H1 (cell line): Measurements from ENCODE around the gene BRAT1. TPM values are rescaled to one million over a fixed set of nuclear protein-coding genes. Genes with fewer than 3 reads are reported as not detected.

ENCODE experiments used
- CTCF ChIA-PET: fragments of 300-600 bp; sonication (Branson Sonifier 250); formaldehyde crosslinking; loops from one replicate; lab custom pipeline; 2021; ENCODE audit not compliant: partially characterized antibody; lab: Charles Lee
- POLR2A ChIA-PET: fragments of 300-600 bp; sonication (Branson Sonifier 250); formaldehyde crosslinking; loops from one replicate; lab custom pipeline; 2021; ENCODE audit warnings: inconsistent platforms; ENCODE audit not compliant: partially characterized antibody; lab: Charles Lee
- DNase-seq, 2 experiments: peaks; one replicate each; pipeline versions ENCODE4 v3.0.0 to v3.0.0-alpha.2; 2010 to 2022; ENCODE audit warnings: low spot score in 2 of 2, low read depth in 1 of 2, mixed read lengths in 1 of 2
- FAIRE-seq: peaks from 2 replicates; lab custom pipeline; 2011; peaks lifted over from hg19 to GRCh38; lab: Jason Lieb, UNC
- H2AFZ ChIP-seq: 2 replicates; pipeline ENCODE4 v1.8.1; 2012; ENCODE audit warnings: low read length, inconsistent platforms
- H2AK5ac ChIP-seq: 2 replicates; pipeline ENCODE4 v1.6.1; 2013; ENCODE audit warnings: low read depth, low read length
- H2BK120ac ChIP-seq: replicated peaks from 2 replicates; pipeline ENCODE3; 2013; ENCODE audit warnings: low read depth, low read length, inconsistent platforms
- H2BK12ac ChIP-seq: 2 replicates; pipeline ENCODE4 v1.6.1; 2013; ENCODE audit warnings: low read depth, low read length
- H2BK15ac ChIP-seq: 2 replicates; pipeline ENCODE4 v1.6.1; 2013; ENCODE audit warnings: low read length
- H2BK20ac ChIP-seq: 2 replicates; pipeline ENCODE4 v1.6.1; 2013; ENCODE audit warnings: low read length
- H2BK5ac ChIP-seq: 2 replicates; pipeline ENCODE4 v1.6.1; 2013; ENCODE audit warnings: low read depth, low read length
- H3K14ac ChIP-seq: 2 replicates; pipeline ENCODE4 v1.6.1; 2013; ENCODE audit warnings: inconsistent platforms; ENCODE audit not compliant: insufficient read length
- H3K18ac ChIP-seq: 2 replicates; pipeline ENCODE4 v1.6.1; 2013; ENCODE audit warnings: low read length; ENCODE audit errors: extremely low read depth
- H3K23ac ChIP-seq: 2 replicates; pipeline ENCODE4 v1.6.1; 2013; ENCODE audit warnings: inconsistent platforms; ENCODE audit not compliant: insufficient read length
- H3K23me2 ChIP-seq: 2 replicates; pipeline ENCODE4 v1.6.1; 2013; ENCODE audit warnings: low read depth, low read length
- H3K27ac ChIP-seq: 2 replicates; pipeline ENCODE4 v1.6.1; 2011; ENCODE audit warnings: low read depth, low read length, inconsistent platforms
- H3K27me3 ChIP-seq, 4 experiments: replicated peaks in 1 of 4; 1 replicate in 1 of 4; 2 replicates in 3 of 4; pipeline versions ENCODE4 v1.6.1 to v1.8.1; 2011 to 2013; ENCODE audit warnings: low read length in 3 of 4, mild to moderate bottlenecking in 3 of 4, inconsistent platforms in 2 of 4, mixed read lengths in 2 of 4, moderate library complexity in 1 of 4; ENCODE audit not compliant: control insufficient read depth in 3 of 4, insufficient read depth in 3 of 4; ENCODE audit errors: extremely low read depth in 1 of 4
- H3K36me3 ChIP-seq, 4 experiments: 2 replicates each; pipeline versions ENCODE4 v1.6.1 to v1.8.1; 2011 to 2013; ENCODE audit warnings: mild to moderate bottlenecking in 4 of 4, low read length in 3 of 4, moderate library complexity in 2 of 4, control low read depth in 1 of 4, inconsistent platforms in 1 of 4; ENCODE audit not compliant: insufficient read depth in 4 of 4, control insufficient read depth in 2 of 4
- H3K4ac ChIP-seq: replicated peaks from 2 replicates; pipeline ENCODE3; 2013; ENCODE audit warnings: low read length, low read depth, mixed read lengths, inconsistent platforms; ENCODE audit not compliant: insufficient read length
- H3K4me1 ChIP-seq, 4 experiments: replicated peaks in 1 of 4; 1 replicate in 1 of 4; 2 replicates in 3 of 4; pipeline versions ENCODE4 v1.6.1 to v1.8.1; 2011 to 2013; ENCODE audit warnings: low read length in 3 of 4, inconsistent platforms in 2 of 4, mixed read lengths in 1 of 4; ENCODE audit not compliant: insufficient read depth in 4 of 4, control insufficient read depth in 3 of 4
- H3K4me2 ChIP-seq, 2 experiments: 2 replicates each; pipeline versions ENCODE4 v1.6.1 to v1.8.1; 2011 to 2013; ENCODE audit warnings: low read depth in 2 of 2, low read length in 2 of 2, control low read depth in 1 of 2, inconsistent platforms in 1 of 2, mild to moderate bottlenecking in 1 of 2; ENCODE audit not compliant: insufficient read depth in 1 of 2
- H3K4me3 ChIP-seq, 4 experiments: fragments of 200-600, 300-600 bp in 1 of 4; sonication (generic), shearing (Covaris generic), sonication (Bioruptor Twin) in 1 of 4; 2 replicates each; pipeline versions ENCODE4 v1.5.1 to v1.8.1; 2011 to 2016; ENCODE audit warnings: low read length in 4 of 4, low read depth in 3 of 4, control low read depth in 2 of 4, inconsistent platforms in 2 of 4, mild to moderate bottlenecking in 2 of 4, mixed read lengths in 1 of 4, moderate library complexity in 1 of 4; ENCODE audit not compliant: insufficient read depth in 2 of 4; ENCODE audit errors: extremely low read depth in 1 of 4
- H3K56ac ChIP-seq: replicated peaks from 2 replicates; pipeline ENCODE3; 2013; ENCODE audit warnings: low read depth, mild to moderate bottlenecking, mixed read lengths, low read length, inconsistent platforms; ENCODE audit not compliant: insufficient read length
- H3K79me1 ChIP-seq: 2 replicates; pipeline ENCODE4 v1.6.1; 2013; ENCODE audit warnings: low read depth, low read length, control low read depth
- H3K79me2 ChIP-seq, 2 experiments: 2 replicates each; pipeline versions ENCODE4 v1.6.1 to v1.8.1; 2012 to 2013; ENCODE audit warnings: low read length in 2 of 2, mild to moderate bottlenecking in 2 of 2, inconsistent platforms in 1 of 2; ENCODE audit not compliant: insufficient read depth in 2 of 2, control insufficient read depth in 1 of 2
- H3K9ac ChIP-seq, 4 experiments: replicated peaks in 1 of 4; 1 replicate in 1 of 4; 2 replicates in 3 of 4; pipeline versions ENCODE4 v1.6.1 to v1.8.1; 2011 to 2013; ENCODE audit warnings: low read depth in 3 of 4, low read length in 3 of 4, control low read depth in 2 of 4, mild to moderate bottlenecking in 2 of 4, moderate library complexity in 2 of 4, inconsistent platforms in 1 of 4; ENCODE audit errors: extremely low read depth in 1 of 4
- H3K9me3 ChIP-seq, 2 experiments: 2 replicates each; pipeline versions ENCODE4 v1.6.1 to v1.8.1; 2012 to 2013; ENCODE audit warnings: mild to moderate bottlenecking in 2 of 2, moderate library complexity in 2 of 2, control low read depth in 1 of 2, inconsistent platforms in 1 of 2, low read depth in 1 of 2, low read length in 1 of 2, mixed read lengths in 1 of 2; ENCODE audit not compliant: insufficient read depth in 2 of 2
- H4K20me1 ChIP-seq, 2 experiments: replicated peaks in 1 of 2; 2 replicates each; pipeline versions ENCODE3 to v1.8.1; 2011 to 2013; ENCODE audit warnings: inconsistent platforms in 2 of 2, low read length in 2 of 2, mild to moderate bottlenecking in 1 of 2; ENCODE audit not compliant: insufficient read depth in 2 of 2, control insufficient read depth in 1 of 2
- H4K5ac ChIP-seq: 2 replicates; pipeline ENCODE4 v1.6.1; 2013; ENCODE audit warnings: low read length, low read depth, mixed read lengths, inconsistent platforms; ENCODE audit not compliant: insufficient read length
- H4K8ac ChIP-seq: 2 replicates; pipeline ENCODE4 v1.8.0; 2013; ENCODE audit warnings: mild to moderate bottlenecking, moderate library complexity, low read length, inconsistent platforms; ENCODE audit not compliant: insufficient read depth; ENCODE audit errors: extremely low read depth
- H4K91ac ChIP-seq: replicated peaks from 2 replicates; pipeline ENCODE3; 2013; ENCODE audit warnings: low read length, mixed read lengths, inconsistent platforms; ENCODE audit not compliant: insufficient read length
- CTBP2 ChIP-seq: IDR thresholded peaks from 2 replicates; pipeline ENCODE4 v1.7.0; 2011; ENCODE audit warnings: borderline replicate concordance, mild to moderate bottlenecking, moderate library complexity, mixed read lengths, low read length; ENCODE audit not compliant: insufficient read depth, insufficient read length
- EGR1 ChIP-seq: IDR thresholded peaks from 2 replicates; pipeline ENCODE4 v1.6.1; 2011; ENCODE audit warnings: low read depth, low read length, borderline replicate concordance
- EZH2 ChIP-seq: fragments of 200-600 bp; sonication (generic); IDR thresholded peaks from 2 replicates; pipeline ENCODE4 v1.7.1; 2012; ENCODE audit warnings: low read depth, mild to moderate bottlenecking, moderate library complexity, low read length, inconsistent platforms; ENCODE audit not compliant: severe bottlenecking
- JUN ChIP-seq: IDR thresholded peaks from 2 replicates; pipeline ENCODE4 v1.6.1; 2011; ENCODE audit warnings: low read depth, mild to moderate bottlenecking, improper control_type of control experiment, low read length
- JUND ChIP-seq: IDR thresholded peaks from 2 replicates; pipeline ENCODE4 v1.6.1; 2011; ENCODE audit warnings: mild to moderate bottlenecking, improper control_type of control experiment, low read length
- RAD21 ChIP-seq, 2 experiments: IDR thresholded peaks in 1 of 2; conservative IDR thresholded peaks in 1 of 2; 2 replicates each; pipeline ENCODE4 v1.6.1; 2011; ENCODE audit warnings: low read depth in 2 of 2, low read length in 2 of 2, improper control_type of control experiment in 1 of 2, inconsistent platforms in 1 of 2, mild to moderate bottlenecking in 1 of 2, moderate library complexity in 1 of 2
- SIN3A ChIP-seq, 2 experiments: IDR thresholded peaks in 1 of 2; conservative IDR thresholded peaks in 1 of 2; 2 replicates each; pipeline ENCODE4 v1.6.1; 2011 to 2012; ENCODE audit warnings: low read length in 2 of 2, improper control_type of control experiment in 1 of 2, low read depth in 1 of 2, mild to moderate bottlenecking in 1 of 2
- TAF7 ChIP-seq: optimal IDR thresholded peaks from 2 replicates; pipeline ENCODE3; 2011; ENCODE audit warnings: low read depth, mild to moderate bottlenecking, inconsistent platforms, low read length, moderate library complexity, borderline replicate concordance
- WGBS, 2 experiments: shearing (Covaris generic) in 1 of 2; methylation state at CpG; one replicate each; pipeline versions ENCODE4 v1.1.6 to v1.1.7; 2013 to 2015; ENCODE audit warnings: low lambda C conversion rate in 2 of 2, mixed read lengths in 2 of 2, inconsistent platforms in 1 of 2, low coverage in 1 of 2, missing lambda C conversion rate in 1 of 2; ENCODE audit not compliant: insufficient replicate concordance in 2 of 2, insufficient coverage in 1 of 2, insufficient read length in 1 of 2; ENCODE audit errors: extremely low coverage in 1 of 2, missing lambda C conversion rate in 1 of 2; 5-methylcytosine and 5-hydroxymethylcytosine counted together
- polyA plus RNA-seq, 7 experiments: library from polyadenylated mRNA; depleted of rRNA in 3 of 7; stranded (reverse) in 5 of 7; unstranded in 2 of 7; fragments of >200 nt in 5 of 7; fragments of 200-250 nt in 2 of 7; gene quantifications; 1 replicate in 5 of 7; 2 replicates in 1 of 7; 4 replicates in 1 of 7; pipeline versions ENCODE4 v1.2.1 to v1.2.3, GENCODE V29; 2011 to 2013; ENCODE audit warnings: missing spikeins in 2 of 7, mixed read lengths in 2 of 7
- total RNA-seq: library from RNA; stranded (reverse); fragmentation: NEBNext Ultra II Directional; extraction: Animal tissue kit (Norgen Biotek cat#: 25700); gene quantifications from 2 replicates; pipeline ENCODE4 v1.2.1, GENCODE V29; 2021
- TF ChIP-seq, protein P1 (sequence below): IDR thresholded peaks from 2 replicates; pipeline ENCODE4 v1.6.1; 2012; ENCODE audit warnings: inconsistent platforms
- TF ChIP-seq, protein P2 (sequence below): IDR thresholded peaks from 2 replicates; pipeline ENCODE4 v1.6.1; 2012; ENCODE audit warnings: low read length, inconsistent platforms

Gene BRAT1
- total and polyA plus RNA-seq, 2 of the 8 experiments (the other 6 are each of a cell fraction or from before 2014, with no cell fraction given): 36.8 to 42.3 TPM

DNA sequence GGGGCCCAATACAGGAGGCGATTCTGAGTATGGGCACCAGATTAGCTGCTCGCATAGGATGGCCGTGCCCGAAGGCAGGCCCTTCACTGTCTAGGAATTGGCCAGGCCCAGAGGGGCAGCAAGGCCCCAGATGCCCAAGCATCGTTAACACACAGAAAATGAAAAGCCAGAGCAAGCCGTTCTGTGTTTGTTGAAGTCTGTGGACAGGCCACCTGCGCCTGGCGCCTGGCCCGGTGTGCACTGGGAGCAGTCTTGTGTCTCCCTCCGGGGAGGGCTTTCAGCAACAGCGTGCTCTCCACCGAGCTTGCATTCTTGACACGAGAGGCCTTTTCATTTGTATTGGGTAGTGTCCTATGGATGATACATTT, 41.9 kb upstream of the BRAT1 start:
- no peaks in the 10 kb centered on the region for H3K9me3 ChIP-seq
- no peaks in the 10 kb centered on the region for H3K27me3 ChIP-seq
- FAIRE-seq (no peak), DNase-seq (no peak)
- H2AFZ ChIP-seq: no peak overlapping the region
- no peak overlapping the region for H2AK5ac ChIP-seq
- no peak overlapping the region for H3K9ac ChIP-seq
- 96% methylated on average over 13 of the region's 13 CpGs; no CpG with 5 or more reads in 1 of the 2 experiments for WGBS, 2 experiments
- CTCF ChIA-PET: interaction anchor here (0.9 to 2.6 kb wide), 8 partner anchors 8 to 83 kb away, joined by 3 to 13 read pairs (median 4); no protein-coding TSS in a partner anchor
- peaks cover 0 to 2% (median 0%) of the 10 kb centered on the region in 4 experiments; a peak in 1 of 8 replicates for H3K36me3 ChIP-seq
- H3K4me1 ChIP-seq: peaks cover 0 to 3% (median 1%) of the 10 kb centered on the region in 4 experiments; a peak in 2 of 7 replicates
- H3K27ac ChIP-seq: no peak overlapping the region
- no peak overlapping the region for H3K18ac ChIP-seq
- H4K8ac ChIP-seq: no peak overlapping the region
- H4K20me1 ChIP-seq: no peaks in the 10 kb centered on the region
- H2BK5ac ChIP-seq: no peak overlapping the region
- no peak overlapping the region for H2BK120ac ChIP-seq
- no peak overlapping the region for H3K4me3 ChIP-seq
- no peak overlapping the region for H3K4me2 ChIP-seq
- no peak overlapping the region for H3K56ac ChIP-seq
- H3K79me1 ChIP-seq: no peaks in the 10 kb centered on the region
- no peak overlapping the region for H4K91ac ChIP-seq
- no peaks in the 10 kb centered on the region for H3K23me2 ChIP-seq
- H3K79me2 ChIP-seq: no peaks in the 10 kb centered on the region
- POLR2A ChIA-PET: interaction anchor here (1.1 to 1.2 kb wide), 2 partner anchors 19 to 27 kb away, joined by 3 read pairs; no protein-coding TSS in a partner anchor
- H2BK12ac ChIP-seq: no peak overlapping the region
- H2BK15ac ChIP-seq: no peak overlapping the region
- no peak overlapping the region for H4K5ac ChIP-seq
- H3K23ac ChIP-seq: no peak overlapping the region
- H3K4ac ChIP-seq: no peak overlapping the region
- H3K14ac ChIP-seq: no peak overlapping the region
- H2BK20ac ChIP-seq: no peak overlapping the region
- TF ChIP-seq JUND (no peak), EZH2 (no peak), EGR1 (no peak), RAD21 (IDR thresholded peaks at IDR 0.05 in 1 of 2, conservative IDR thresholded peaks at IDR 0.05 in 1 of 2; ENCODE audit: low read depth in 2 of 2, low read length in 2 of 2) (no peak), TAF7 (no peak), SIN3A (conservative IDR thresholded peaks at IDR 0.05 in 1 of 2, IDR thresholded peaks at IDR 0.05 in 1 of 2; ENCODE audit: low read depth in 1 of 2, low read length in 2 of 2) (no peak), CTBP2 (no peak), JUN (no peak)
- TF ChIP-seq, protein P1, sequence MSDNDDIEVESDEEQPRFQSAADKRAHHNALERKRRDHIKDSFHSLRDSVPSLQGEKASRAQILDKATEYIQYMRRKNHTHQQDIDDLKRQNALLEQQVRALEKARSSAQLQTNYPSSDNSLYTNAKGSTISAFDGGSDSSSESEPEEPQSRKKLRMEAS: no peak
- TF ChIP-seq, protein P2, sequence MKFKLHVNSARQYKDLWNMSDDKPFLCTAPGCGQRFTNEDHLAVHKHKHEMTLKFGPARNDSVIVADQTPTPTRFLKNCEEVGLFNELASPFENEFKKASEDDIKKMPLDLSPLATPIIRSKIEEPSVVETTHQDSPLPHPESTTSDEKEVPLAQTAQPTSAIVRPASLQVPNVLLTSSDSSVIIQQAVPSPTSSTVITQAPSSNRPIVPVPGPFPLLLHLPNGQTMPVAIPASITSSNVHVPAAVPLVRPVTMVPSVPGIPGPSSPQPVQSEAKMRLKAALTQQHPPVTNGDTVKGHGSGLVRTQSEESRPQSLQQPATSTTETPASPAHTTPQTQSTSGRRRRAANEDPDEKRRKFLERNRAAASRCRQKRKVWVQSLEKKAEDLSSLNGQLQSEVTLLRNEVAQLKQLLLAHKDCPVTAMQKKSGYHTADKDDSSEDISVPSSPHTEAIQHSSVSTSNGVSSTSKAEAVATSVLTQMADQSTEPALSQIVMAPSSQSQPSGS: no peak
